Mucosa of descending colon (tissue), 3 donors: ENCODE measurements around the gene MBNL2. TPM values are rescaled to one million over a fixed set of nuclear protein-coding genes. Genes with fewer than 3 reads are reported as not detected.

Experiments
- ATAC-seq: fragments of 200-7000 bp; cut with Tn5 transposase; one replicate; pipeline ENCODE4 v1.9.1; 2020; ENCODE audit warnings: mild to moderate bottlenecking, moderate library complexity
- DNase-seq, 3 donors: peaks; one replicate each; pipeline ENCODE4 v3.0.0-alpha.2; 2020
- H3K36me3 ChIP-seq: fragments of 200-600 bp; one replicate; pipeline ENCODE4 v1.8.0; 2021; ENCODE audit warnings: low read depth, mild to moderate bottlenecking
- H3K4me1 ChIP-seq: fragments of 200-600 bp; one replicate; pipeline ENCODE4 v1.8.0; 2021; ENCODE audit warnings: low read depth, mild to moderate bottlenecking
- H3K4me3 ChIP-seq: fragments of 200-600 bp; one replicate; pipeline ENCODE4 v1.8.0; 2021; ENCODE audit warnings: mild to moderate bottlenecking
- H3K9me3 ChIP-seq: fragments of 200-600 bp; one replicate; pipeline ENCODE4 v1.8.0; 2021; ENCODE audit warnings: mild to moderate bottlenecking
- intact Hi-C, 2 donors: fragments of 100-400 bp; cut with DNase I in 1 of 2; cut with micrococcal nuclease in 1 of 2; formaldehyde crosslinking; loops; one replicate each; pipeline versions ENCODE4 v1.11.0 to v1.11.1; 2022; cut with DNase I, micrococcal nuclease
- total RNA-seq, 3 donors: library from RNA; stranded (reverse); fragmentation: NEBNext Ultra II Directional in 2 of 3; extraction: Animal tissue kit (Norgen Biotek cat#: 25700) in 2 of 3; gene quantifications; one replicate each; pipeline versions ENCODE4 v1.2.1 to v1.2.4, GENCODE V29; 2021 to 2023
- TF ChIP-seq, protein P1 (sequence below): fragments of 200-600 bp; IDR thresholded peaks from one replicate; pipeline ENCODE4 v1.8.0; 2022; ENCODE audit warnings: antibody characterized with exemption, mild to moderate bottlenecking
- donor health status: DM: no; HTN: no; CAD: no; lungs with moderate emphysema.
- donor health status: DM: no; HTN: no; CAD: no.
- donor health status: DM: no; HTN: yes; CAD: no.

The MBNL2 gene
- total RNA-seq, 3 donors from 2014 or later, result 41.0 to 75.1 (median 47.2) TPM

DNA sequence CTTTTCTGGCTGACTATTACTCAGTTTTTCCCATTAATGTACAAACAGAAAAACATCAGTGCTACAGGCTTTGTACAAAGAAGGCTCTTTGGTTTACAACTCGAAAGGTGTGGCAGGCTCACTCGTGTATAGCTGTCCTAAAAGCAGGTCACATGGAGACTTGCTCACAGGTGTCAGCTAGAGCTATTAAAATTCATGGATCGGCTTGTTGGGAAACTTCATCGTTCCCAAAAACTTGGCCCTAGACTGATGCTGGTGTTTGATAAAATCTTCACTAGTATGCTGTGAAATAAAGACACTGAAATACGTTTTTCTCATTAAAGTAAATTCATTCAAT is 64.9 kb downstream of the MBNL2 start:
- Histone ChIP-seq H3K4me3 (no peak overlapping the region), H3K36me3 (no peaks in the 10 kb centered on the region), H3K4me1 (peaks cover 10% of the 10 kb centered on the region), H3K9me3 (no peaks in the 10 kb centered on the region)
- ATAC-seq (peak; percentile 90), DNase-seq (peak in 1 of 3 donors; percentile 26)
- intact Hi-C loops, result no loop called here
- TF ChIP-seq, protein P1, sequence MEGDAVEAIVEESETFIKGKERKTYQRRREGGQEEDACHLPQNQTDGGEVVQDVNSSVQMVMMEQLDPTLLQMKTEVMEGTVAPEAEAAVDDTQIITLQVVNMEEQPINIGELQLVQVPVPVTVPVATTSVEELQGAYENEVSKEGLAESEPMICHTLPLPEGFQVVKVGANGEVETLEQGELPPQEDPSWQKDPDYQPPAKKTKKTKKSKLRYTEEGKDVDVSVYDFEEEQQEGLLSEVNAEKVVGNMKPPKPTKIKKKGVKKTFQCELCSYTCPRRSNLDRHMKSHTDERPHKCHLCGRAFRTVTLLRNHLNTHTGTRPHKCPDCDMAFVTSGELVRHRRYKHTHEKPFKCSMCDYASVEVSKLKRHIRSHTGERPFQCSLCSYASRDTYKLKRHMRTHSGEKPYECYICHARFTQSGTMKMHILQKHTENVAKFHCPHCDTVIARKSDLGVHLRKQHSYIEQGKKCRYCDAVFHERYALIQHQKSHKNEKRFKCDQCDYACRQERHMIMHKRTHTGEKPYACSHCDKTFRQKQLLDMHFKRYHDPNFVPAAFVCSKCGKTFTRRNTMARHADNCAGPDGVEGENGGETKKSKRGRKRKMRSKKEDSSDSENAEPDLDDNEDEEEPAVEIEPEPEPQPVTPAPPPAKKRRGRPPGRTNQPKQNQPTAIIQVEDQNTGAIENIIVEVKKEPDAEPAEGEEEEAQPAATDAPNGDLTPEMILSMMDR, result no peak

- DNase-seq (no peak), ATAC-seq (no peak)
- peaks cover 10% of the 10 kb centered on the region for H3K4me1 ChIP-seq
- H3K9me3 ChIP-seq, result no peaks in the 10 kb centered on the region
- H3K36me3 ChIP-seq, result no peaks in the 10 kb centered on the region
- H3K4me3 ChIP-seq, result no peak overlapping the region
- intact Hi-C loops, result no loop called here
- TF ChIP-seq, protein P1, result no peak
Observed at GRCh38 chr13:97288486-97288900, 66.4 kb downstream of the MBNL2 start.

DNA sequence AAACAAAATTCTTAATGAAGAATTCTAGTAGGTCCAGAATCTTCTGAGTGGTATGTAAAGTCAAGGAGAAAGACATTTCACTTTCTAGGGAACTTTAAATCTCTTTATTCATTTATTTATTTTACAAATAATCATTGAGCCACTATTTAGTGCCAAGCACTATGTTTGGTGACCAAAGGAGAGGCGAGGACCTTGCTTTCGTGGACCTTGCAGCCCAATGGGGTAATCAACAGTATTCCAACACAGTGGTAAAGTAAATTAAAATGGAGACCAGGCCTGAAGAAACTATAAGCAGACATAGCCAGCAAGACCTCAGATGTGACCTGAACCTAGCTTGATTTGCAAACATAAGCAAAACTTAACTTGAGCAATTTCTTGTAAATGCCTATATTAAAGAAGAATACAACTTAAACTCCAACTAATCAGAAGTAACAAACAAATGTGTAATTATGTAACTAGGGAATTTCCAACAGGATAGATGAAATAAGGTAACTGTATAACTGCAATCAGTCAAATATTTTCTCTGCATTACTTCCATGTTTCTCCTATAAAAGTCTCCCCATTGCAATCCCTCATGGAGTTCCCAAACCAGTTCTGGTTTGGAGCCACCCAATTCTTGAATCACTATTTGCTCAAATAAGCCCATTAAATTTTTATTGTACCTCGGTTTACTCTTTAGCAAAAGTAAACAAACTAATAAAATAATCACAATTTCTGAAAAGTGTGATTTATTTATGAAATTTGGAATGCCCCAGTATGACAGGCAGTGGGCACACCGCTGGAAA is 67.6 kb downstream of the MBNL2 start:
- Histone ChIP-seq H3K4me3 (no peak overlapping the region), H3K36me3 (no peaks in the 10 kb centered on the region), H3K9me3 (no peaks in the 10 kb centered on the region), H3K4me1 (peaks cover 10% of the 10 kb centered on the region)
- ATAC-seq, result no peak
- TF ChIP-seq, protein P1, result no peak
- no peak for DNase-seq
- intact Hi-C loops, result no loop called here

- no peak overlapping the region for H3K4me3 ChIP-seq
- DNase-seq, result no peak
- no peaks in the 10 kb centered on the region for H3K9me3 ChIP-seq
- no peaks in the 10 kb centered on the region for H3K36me3 ChIP-seq
- H3K4me1 ChIP-seq, result no peaks in the 10 kb centered on the region
- TF ChIP-seq, protein P1, result no peak
- intact Hi-C loops, result no loop called here
- peak; percentile 42 for ATAC-seq
Observed at GRCh38 chr13:97295283-97296182, 73.4 kb downstream of the MBNL2 start.

DNA sequence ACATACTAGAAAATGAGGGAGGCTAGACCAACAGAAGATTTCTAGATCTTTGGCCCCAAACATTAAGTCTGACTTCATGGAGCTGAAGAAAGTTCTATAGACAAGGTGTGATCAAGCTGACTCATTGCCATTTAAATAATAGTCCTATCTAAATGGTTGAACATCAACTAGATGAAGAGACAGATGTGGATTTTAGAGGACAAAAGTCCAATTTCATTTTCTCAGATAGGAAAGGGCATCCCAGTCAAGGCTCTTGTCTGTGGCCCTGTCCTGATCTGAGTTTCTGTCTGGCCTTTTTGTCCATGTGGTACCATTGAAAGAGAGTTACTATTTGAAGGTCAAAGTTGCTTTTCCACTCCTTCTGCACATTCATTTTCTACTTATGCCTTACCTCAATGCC is 74.6 kb downstream of the MBNL2 start:
- Histone ChIP-seq H3K36me3 (no peaks in the 10 kb centered on the region), H3K4me1 (peaks cover under 1% of the 10 kb centered on the region), H3K4me3 (no peak overlapping the region), H3K9me3 (no peaks in the 10 kb centered on the region)
- intact Hi-C loops, result no loop called here
- peak; percentile 18 for ATAC-seq
- DNase-seq, result no peak
- TF ChIP-seq, protein P1, result no peak
